ENCODE measurements around the gene TMC7.

Gene TMC7

DNA sequence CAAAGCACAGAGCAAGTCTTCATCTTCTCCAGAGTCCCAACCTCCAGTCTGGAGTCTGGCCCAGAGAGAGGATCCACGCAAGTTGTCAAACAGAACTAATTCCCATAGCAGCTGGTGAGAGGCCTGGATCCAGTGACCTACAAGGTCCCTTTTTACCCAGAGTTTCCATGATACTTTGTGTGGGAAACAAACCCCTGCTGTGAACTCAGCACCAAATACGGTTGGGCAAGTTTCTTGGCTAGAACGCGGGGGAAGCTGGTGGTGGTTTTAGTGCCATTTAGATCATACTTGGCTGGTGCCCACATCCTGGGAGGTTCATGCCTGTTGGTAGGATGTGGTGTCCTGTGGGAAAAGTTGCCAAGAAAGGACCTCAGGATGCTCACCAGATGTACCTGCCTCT is 18.1 kb downstream of the TMC7 start:
- CTCF ChIA-PET: no interaction called here
- POLR2A ChIA-PET: no interaction called here
- DNase-seq (ENCODE audit: extremely low spot score): no peak
- no peak for TF ChIP-seq FOXK2 (IDR thresholded peaks at IDR 0.05)
- no peak for TF ChIP-seq NFRKB (IDR thresholded peaks at IDR 0.05)
- TF ChIP-seq L3MBTL2 (conservative IDR thresholded peaks at IDR 0.05): no peak
- TF ChIP-seq TARDBP (IDR thresholded peaks at IDR 0.05): no peak
- no peak for TF ChIP-seq SP1 (IDR thresholded peaks at IDR 0.05)
- TF ChIP-seq FOXM1 (IDR thresholded peaks at IDR 0.05; ENCODE audit: borderline replicate concordance): no peak
- no peak for TF ChIP-seq SUZ12 (IDR thresholded peaks at IDR 0.05)
- TF ChIP-seq, protein P1, sequence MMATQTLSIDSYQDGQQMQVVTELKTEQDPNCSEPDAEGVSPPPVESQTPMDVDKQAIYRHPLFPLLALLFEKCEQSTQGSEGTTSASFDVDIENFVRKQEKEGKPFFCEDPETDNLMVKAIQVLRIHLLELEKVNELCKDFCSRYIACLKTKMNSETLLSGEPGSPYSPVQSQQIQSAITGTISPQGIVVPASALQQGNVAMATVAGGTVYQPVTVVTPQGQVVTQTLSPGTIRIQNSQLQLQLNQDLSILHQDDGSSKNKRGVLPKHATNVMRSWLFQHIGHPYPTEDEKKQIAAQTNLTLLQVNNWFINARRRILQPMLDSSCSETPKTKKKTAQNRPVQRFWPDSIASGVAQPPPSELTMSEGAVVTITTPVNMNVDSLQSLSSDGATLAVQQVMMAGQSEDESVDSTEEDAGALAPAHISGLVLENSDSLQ (IDR thresholded peaks at IDR 0.05): no peak
- TF ChIP-seq HDGF (IDR thresholded peaks at IDR 0.05; ENCODE audit: borderline replicate concordance): no peak
- no peak for TF ChIP-seq LEF1 (IDR thresholded peaks at IDR 0.05; ENCODE audit: borderline replicate concordance)
- TF ChIP-seq ARNT (IDR thresholded peaks at IDR 0.05): no peak
- no peak for TF ChIP-seq ELF4 (IDR thresholded peaks at IDR 0.05)

- DNase-seq (ENCODE audit: extremely low spot score): no peak
- ChIA-PET CTCF (no interaction called here), POLR2A (no interaction called here)
- no peak for TF ChIP-seq SP1 (IDR thresholded peaks at IDR 0.05)
- TF ChIP-seq NFRKB (IDR thresholded peaks at IDR 0.05): no peak
- no peak for TF ChIP-seq LEF1 (IDR thresholded peaks at IDR 0.05; ENCODE audit: borderline replicate concordance)
- no peak for TF ChIP-seq SUZ12 (IDR thresholded peaks at IDR 0.05)
- no peak for TF ChIP-seq L3MBTL2 (conservative IDR thresholded peaks at IDR 0.05)
- TF ChIP-seq, protein P1 (IDR thresholded peaks at IDR 0.05): no peak
- TF ChIP-seq ARNT (IDR thresholded peaks at IDR 0.05): no peak
- TF ChIP-seq ZNF384 (IDR thresholded peaks at IDR 0.05): no peak
- TF ChIP-seq BHLHE40 (IDR thresholded peaks at IDR 0.05; ENCODE audit: borderline replicate concordance): no peak
- TF ChIP-seq TARDBP (IDR thresholded peaks at IDR 0.05): no peak
- no peak for TF ChIP-seq FOXK2 (IDR thresholded peaks at IDR 0.05)
- TF ChIP-seq FOXA1 (IDR thresholded peaks at IDR 0.05): no peak
- TF ChIP-seq FOXM1 (IDR thresholded peaks at IDR 0.05; ENCODE audit: borderline replicate concordance): no peak
- no peak for TF ChIP-seq HDGF (IDR thresholded peaks at IDR 0.05; ENCODE audit: borderline replicate concordance)
- TF ChIP-seq ELF4 (IDR thresholded peaks at IDR 0.05): no peak
Measured at GRCh38 chr16:19003935-19004334, 20.2 kb downstream of the TMC7 start.

GRCh38 chr16:19005561-19006445 is 22.1 kb downstream of the TMC7 start:
- no peak for DNase-seq (ENCODE audit: extremely low spot score)
- ChIA-PET POLR2A (no interaction called here), CTCF (no interaction called here)
- no peak for TF ChIP-seq NFRKB (IDR thresholded peaks at IDR 0.05)
- no peak for TF ChIP-seq ELF4 (IDR thresholded peaks at IDR 0.05)
- TF ChIP-seq TARDBP (IDR thresholded peaks at IDR 0.05): no peak
- TF ChIP-seq FOXM1 (IDR thresholded peaks at IDR 0.05; ENCODE audit: borderline replicate concordance): no peak
- TF ChIP-seq LEF1 (IDR thresholded peaks at IDR 0.05; ENCODE audit: borderline replicate concordance): no peak
- no peak for TF ChIP-seq ZNF384 (IDR thresholded peaks at IDR 0.05)
- TF ChIP-seq SUZ12 (IDR thresholded peaks at IDR 0.05): no peak
- no peak for TF ChIP-seq SP1 (IDR thresholded peaks at IDR 0.05)

DNA sequence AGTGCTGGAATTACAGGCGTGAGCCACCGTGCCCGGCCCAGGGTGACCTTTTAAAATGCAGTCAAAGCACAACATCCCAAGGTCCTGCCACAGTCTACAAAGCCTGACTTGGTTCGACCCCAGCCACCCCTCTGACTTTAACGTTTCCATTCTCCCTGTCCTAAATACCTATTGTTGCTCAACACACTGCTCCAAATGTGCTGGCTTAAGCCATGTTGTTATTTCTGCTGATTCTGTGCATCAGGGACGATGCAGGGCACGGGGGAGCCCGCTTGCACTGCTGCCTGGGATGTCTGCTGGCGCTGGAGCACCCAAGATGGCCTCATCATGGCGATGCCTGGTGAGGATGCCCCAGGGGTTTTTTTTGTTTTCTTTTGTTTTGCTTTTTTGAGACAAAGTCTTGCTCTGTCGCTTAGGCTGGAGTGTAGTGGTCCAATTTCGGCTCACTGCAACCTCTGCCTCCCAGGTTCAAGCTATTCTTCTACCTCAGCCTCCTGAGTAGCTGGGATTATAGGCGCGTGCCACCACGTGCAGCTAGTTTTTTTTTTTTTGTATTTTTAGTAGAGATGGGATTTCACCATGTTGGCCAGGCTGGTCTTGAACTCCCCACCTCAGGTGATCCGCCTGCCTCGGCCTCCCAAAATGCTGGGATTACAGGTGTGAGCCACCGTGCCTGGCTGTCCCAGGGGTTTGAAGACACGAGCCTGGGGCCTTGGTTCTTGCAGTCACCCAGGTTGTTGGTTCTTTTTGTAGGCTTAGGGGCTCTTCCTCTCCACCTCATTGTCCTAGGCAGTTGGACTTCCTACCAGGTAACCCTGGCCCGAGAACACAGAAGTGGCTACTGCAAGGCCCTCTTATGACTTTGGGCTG is 22.9 kb downstream of the TMC7 start:
- DNase-seq (ENCODE audit: extremely low spot score): no peak
- POLR2A ChIA-PET: no interaction called here
- TF ChIP-seq, protein P1 (IDR thresholded peaks at IDR 0.05): no peak
- no peak for TF ChIP-seq SUZ12 (IDR thresholded peaks at IDR 0.05)
- no peak for TF ChIP-seq NFRKB (IDR thresholded peaks at IDR 0.05)
- no peak for TF ChIP-seq ARNT (IDR thresholded peaks at IDR 0.05)
- no peak for TF ChIP-seq SP1 (IDR thresholded peaks at IDR 0.05)
- no peak for TF ChIP-seq LEF1 (IDR thresholded peaks at IDR 0.05; ENCODE audit: borderline replicate concordance)
- no peak for TF ChIP-seq L3MBTL2 (conservative IDR thresholded peaks at IDR 0.05)
- TF ChIP-seq CTBP1 (IDR thresholded peaks at IDR 0.05; ENCODE audit: borderline replicate concordance): no peak
- no peak for TF ChIP-seq FOXA1 (IDR thresholded peaks at IDR 0.05)
- TF ChIP-seq HDGF (IDR thresholded peaks at IDR 0.05; ENCODE audit: borderline replicate concordance): no peak
- no peak for TF ChIP-seq ZNF384 (IDR thresholded peaks at IDR 0.05)
- TF ChIP-seq ELF4 (IDR thresholded peaks at IDR 0.05): no peak
- CTCF ChIA-PET: no interaction called here

- TF ChIP-seq SP1 (IDR thresholded peaks at IDR 0.05) (no peak), FOXK2 (IDR thresholded peaks at IDR 0.05) (no peak), FOXM1 (IDR thresholded peaks at IDR 0.05; ENCODE audit: borderline replicate concordance) (no peak)
- CTCF ChIA-PET: interaction anchor here (1.2 kb wide), 1 partner anchor 26 kb away, joined by 3 read pairs; no protein-coding TSS in a partner anchor
- no peak for DNase-seq (ENCODE audit: extremely low spot score)
- POLR2A ChIA-PET: no interaction called here
Measured at GRCh38 chr16:19008245-19009169, 24.8 kb downstream of the TMC7 start.
